HG02678 (cell line): ENCODE measurements around the gene PHRF1.
A peak's percentile ranks its signal among the peaks of the same experiment; 100 is the strongest.

Experiments used
- ATAC-seq: cut with Tn5 transposase; IDR thresholded peaks from one replicate; pipeline ENCODE4 v1.9.1; 2021; ENCODE audit warnings: mild to moderate bottlenecking, moderate library complexity; ENCODE audit not compliant: unreplicated experiment

PHRF1 gene

GRCh38 chr11:557328-558132 is 18.7 kb upstream of the PHRF1 start:
- ATAC-seq: no peak

- no peak for ATAC-seq
Measured at GRCh38 chr11:558503-558902, 17.8 kb upstream of the PHRF1 start.

DNA sequence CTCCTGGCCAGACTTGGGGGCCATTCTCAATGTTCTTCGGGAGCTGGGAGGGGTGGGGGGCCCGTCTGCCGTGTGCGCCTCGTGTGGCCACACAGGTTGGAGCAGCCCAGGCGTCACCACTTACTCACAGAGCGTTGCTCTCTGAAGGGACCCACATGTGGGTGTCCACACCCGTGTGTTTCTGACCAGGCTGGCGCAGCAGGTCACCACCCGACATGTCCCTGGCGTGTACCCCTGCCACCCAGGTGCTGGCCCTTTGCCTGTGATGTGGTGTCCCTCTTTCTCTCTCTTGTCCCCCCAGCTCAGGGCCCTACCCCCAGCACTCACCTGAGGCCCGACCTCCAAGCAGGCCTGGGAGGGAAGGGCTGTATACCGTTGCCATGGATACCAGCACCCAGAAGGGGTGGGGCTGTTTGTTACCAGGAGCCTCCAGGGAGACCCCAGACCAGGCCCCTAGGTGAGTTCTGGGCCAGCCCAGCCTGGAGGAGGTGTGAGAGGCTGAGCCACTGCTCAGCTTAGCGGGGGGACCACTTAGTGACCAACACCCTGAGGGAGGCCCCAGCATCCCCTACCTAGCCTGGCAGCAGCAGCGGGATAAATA is 17.1 kb upstream of the PHRF1 start:
- no peak for ATAC-seq

GRCh38 chr11:559712-560304 is 16.5 kb upstream of the PHRF1 start:
- ATAC-seq: no peak

- peak; percentile 87 for ATAC-seq
Measured at GRCh38 chr11:560305-561147, 15.7 kb upstream of the PHRF1 start, which contains the start of the genes LMNTD2 and RASSF7. Gene LMNTD2, minus strand, starts transcription at chr11:560738. Its CDS starts 22 bp downstream, at chr11:560716. Gene RASSF7, plus strand, starts transcription at chr11:560970. Its CDS starts 799 bp downstream, at chr11:561769.

DNA sequence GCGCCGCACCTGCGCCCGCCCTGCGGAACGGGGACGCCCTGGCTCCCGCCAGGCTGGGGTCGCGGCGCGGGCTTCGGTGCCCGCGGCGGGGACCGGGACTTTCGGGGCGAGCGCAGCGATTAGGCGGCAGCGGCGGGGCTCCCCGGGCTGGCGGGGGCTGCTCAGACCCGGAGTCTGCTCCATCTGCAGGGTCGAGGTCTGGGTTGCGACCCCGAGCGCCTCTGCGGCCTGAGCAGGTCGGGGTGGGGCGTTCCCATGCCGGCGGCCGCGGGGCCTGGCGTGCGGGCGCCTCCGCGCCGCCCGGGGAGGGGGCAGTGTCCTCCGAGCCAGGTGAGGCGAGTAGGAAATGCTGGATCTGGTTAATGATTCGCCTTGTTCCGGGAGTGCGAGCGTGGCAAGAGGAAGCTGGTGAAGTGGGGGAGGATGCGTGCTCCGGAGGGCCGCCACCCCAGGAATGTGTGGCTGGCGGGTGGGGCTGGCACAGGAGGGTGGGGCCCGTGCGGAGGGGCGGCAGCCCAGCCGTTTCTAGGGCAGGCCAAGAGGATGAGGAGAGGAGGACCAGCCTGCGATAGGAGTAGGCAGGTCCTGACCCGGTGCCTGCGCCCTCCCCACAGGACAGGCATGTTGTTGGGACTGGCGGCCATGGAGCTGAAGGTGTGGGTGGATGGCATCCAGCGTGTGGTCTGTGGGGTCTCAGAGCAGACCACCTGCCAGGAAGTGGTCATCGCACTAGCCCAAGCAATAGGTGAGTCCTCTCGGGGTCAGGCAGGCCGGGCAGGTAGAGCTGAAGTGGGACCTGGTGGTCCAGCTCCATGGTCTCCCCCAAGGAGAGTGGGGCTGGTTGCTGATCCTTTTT is 14.9 kb upstream of the PHRF1 start:
- ATAC-seq: peak; percentile 15

- no peak for ATAC-seq
Measured at GRCh38 chr11:562046-562645, 14.1 kb upstream of the PHRF1 start.

DNA sequence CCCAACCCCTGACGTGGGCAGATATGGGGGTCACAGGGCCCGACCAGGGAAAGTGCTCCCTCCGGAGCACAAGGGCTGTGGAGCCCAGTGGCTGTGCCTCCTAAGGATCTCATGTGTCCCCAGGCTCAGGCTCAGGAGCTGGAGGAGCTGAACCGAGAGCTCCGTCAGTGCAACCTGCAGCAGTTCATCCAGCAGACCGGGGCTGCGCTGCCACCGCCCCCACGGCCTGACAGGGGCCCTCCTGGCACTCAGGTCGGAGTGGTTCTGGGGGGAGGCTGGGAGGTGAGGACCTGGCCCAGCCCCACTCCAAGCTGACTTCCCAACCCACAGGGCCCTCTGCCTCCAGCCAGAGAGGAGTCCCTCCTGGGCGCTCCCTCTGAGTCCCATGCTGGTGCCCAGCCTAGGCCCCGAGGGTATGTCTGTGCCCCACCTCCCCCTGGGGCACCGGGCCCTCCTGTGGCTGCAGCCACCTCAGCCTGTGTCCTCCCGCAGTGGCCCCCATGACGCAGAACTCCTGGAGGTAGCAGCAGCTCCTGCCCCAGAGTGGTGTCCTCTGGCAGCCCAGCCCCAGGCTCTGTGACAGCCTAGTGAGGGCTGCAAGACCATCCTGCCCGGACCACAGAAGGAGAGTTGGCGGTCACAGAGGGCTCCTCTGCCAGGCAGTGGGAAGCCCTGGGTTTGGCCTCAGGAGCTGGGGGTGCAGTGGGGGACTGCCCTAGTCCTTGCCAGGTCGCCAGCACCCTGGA is 13.0 kb upstream of the PHRF1 start:
- no peak for ATAC-seq

GRCh38 chr11:563812-564578 is 12.3 kb upstream of the PHRF1 start:
- ATAC-seq: no peak

DNA sequence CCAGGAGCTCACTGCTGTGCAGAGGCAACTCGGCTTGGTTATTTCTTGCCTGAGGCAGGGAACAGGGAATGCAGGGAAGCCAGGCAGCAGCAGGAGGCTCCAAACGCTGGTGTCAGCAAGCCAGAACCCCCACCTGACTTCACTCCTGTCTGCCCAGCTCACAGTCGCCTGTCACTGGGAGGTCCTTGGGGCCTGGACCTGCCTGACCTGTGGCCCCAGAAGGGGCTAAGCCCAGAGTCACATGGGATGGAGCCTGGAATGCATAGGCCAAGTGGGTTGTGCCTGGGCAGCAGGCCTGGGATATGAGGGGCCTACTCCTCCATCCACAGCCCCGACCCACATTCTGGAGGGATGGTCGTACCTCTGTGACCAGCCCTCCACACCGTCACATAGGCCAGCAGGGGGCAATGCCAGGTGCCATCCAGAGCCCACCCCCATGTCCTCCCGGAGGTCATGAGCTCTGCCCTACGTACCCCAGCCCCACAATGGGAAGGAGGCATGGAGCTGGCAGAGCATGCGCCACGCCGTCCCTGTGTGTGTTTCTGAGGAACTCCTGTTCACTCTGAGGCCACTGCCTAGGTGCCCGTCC is 10.3 kb upstream of the PHRF1 start:
- ATAC-seq: no peak

DNA sequence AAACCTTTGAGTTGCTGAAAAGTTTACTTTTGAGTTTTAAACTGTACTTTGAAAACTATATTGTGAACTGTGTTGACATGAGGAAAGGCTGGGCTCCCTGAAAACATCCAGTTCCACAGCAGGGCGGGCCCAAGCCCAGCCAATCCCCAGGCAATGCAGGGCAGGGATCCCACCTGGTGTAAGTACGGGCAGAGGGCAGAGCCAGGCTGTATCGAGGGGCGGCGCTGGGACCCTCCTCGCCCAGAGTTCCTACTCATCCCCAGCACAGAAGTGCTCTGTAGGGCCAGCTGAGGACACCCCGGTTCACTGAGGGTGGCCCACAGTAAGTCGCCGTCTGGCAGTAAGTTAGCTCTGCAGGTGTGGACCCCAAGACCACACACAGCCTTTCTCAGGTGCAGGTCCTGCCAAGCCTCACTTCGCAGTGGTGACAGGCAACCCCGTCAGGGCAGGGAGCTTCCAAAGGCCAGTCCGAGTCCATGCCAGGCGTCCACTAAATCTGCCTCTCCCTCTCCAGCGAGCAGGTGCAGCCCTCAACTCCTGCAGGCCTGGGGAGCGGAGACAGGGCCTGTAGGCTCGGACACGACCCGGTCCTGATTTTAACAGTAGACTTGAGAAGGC is 9.2 kb upstream of the PHRF1 start:
- ATAC-seq: no peak

GRCh38 chr11:567629-568292 is 8.5 kb upstream of the PHRF1 start:
- ATAC-seq: no peak

DNA sequence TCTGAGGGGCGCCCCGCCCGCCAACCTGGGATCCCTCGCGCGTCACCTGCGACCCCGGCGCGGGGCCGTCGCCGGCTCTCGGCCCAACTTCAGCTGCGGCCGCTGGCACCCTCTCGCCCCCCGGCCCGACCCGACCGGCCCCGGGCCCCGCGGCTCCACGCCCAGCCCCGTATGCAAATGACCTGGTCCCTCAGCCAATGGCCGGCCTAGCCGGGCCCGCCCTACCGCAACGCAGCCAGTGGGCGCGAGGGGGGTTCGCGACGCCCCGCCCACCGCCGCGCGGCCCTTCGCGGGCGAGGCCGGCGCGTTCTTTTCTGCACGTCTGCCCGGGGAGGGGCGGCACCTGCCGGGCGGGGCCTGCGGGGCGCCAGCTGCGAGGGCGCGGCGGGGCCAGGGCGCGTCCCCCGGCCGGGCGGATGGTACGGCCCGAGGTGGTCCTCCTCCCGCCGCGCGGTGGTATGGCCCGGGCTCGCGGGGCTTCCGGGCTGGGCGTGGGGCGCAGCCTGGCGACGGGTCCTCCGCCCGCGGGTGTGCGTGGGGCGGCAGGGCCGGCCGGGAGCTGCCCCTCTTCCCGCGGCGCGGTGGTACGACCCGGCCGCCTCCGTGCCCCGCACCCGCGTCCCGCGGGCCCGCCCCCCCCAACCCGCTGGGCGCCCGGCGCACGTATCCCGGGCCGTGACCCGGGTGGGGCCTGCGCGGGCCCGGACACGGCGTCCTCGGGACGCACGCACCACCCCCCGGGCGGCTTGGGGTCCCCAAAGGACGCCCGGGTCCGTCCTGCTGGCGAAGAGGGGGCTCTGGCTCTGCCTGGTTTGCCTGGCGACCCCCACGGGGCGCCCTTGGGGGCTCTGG is 7.7 kb upstream of the PHRF1 start:
- peak; percentile 90 for ATAC-seq

GRCh38 chr11:569158-569885 is 6.9 kb upstream of the PHRF1 start:
- ATAC-seq: no peak

- ATAC-seq: no peak
Measured at GRCh38 chr11:571802-572185, 4.5 kb upstream of the PHRF1 start.
